Tibial artery (tissue), 4 donors: Measurements from ENCODE around the gene FLCN.
"Not testable (repeated sequence)": the region's sequence is repeated elsewhere in the genome, so short reads cannot be mapped to it uniquely, and the experiment has no call there.

Source experiments
- DNase-seq, 2 donors: peaks; one replicate each; pipeline ENCODE4 v3.0.0-alpha.2; 2019
- H3K27ac ChIP-seq, 2 donors: fragments of 200-600 bp; sonication (generic) in 1 of 2; 1 replicate in 1 of 2; 2 replicates in 1 of 2; pipeline ENCODE4 v1.5.1; 2018 to 2019; ENCODE audit warnings: mild to moderate bottlenecking in 1 of 2
- H3K27me3 ChIP-seq, 2 donors: fragments of 200-600 bp; sonication (generic) in 1 of 2; one replicate each; pipeline versions ENCODE4 v1.5.1 to v1.6.0; 2016 to 2019
- H3K36me3 ChIP-seq, 3 donors: fragments of 200-600 bp; sonication (generic) in 2 of 3; one replicate each; pipeline ENCODE4 v1.5.1; 2016 to 2019; ENCODE audit warnings: mild to moderate bottlenecking in 2 of 3
- H3K4me1 ChIP-seq, 4 donors: fragments of 200-600 bp; sonication (generic) in 2 of 4; 1 replicate in 3 of 4; 2 replicates in 1 of 4; pipeline ENCODE4 v1.5.1; 2016 to 2019
- H3K4me3 ChIP-seq, 2 donors: fragments of 200-600 bp; sonication (generic) in 1 of 2; 1 replicate in 1 of 2; 2 replicates in 1 of 2; pipeline ENCODE4 v1.5.1; 2018 to 2019; ENCODE audit warnings: mild to moderate bottlenecking in 2 of 2
- H3K9me3 ChIP-seq, 3 donors: fragments of 200-600 bp; sonication (generic) in 1 of 3; one replicate each; pipeline ENCODE4 v1.5.1; 2016 to 2019
- intact Hi-C: fragments of 100-400 bp; cut with DNase I; formaldehyde crosslinking; loops from one replicate; pipeline ENCODE4 v1.15.0; 2023; ENCODE audit warnings: low total_unique reads
- TF ChIP-seq, protein P1 (sequence below), 2 experiments: fragments of 200-600 bp in 1 of 2; fragments of 450-650 bp in 1 of 2; IDR thresholded peaks; one replicate each; pipeline ENCODE4 v1.5.1; 2017 to 2019; ENCODE audit warnings: antibody characterized with exemption in 2 of 2, mild to moderate bottlenecking in 1 of 2, moderate library complexity in 1 of 2

FLCN gene

DNA sequence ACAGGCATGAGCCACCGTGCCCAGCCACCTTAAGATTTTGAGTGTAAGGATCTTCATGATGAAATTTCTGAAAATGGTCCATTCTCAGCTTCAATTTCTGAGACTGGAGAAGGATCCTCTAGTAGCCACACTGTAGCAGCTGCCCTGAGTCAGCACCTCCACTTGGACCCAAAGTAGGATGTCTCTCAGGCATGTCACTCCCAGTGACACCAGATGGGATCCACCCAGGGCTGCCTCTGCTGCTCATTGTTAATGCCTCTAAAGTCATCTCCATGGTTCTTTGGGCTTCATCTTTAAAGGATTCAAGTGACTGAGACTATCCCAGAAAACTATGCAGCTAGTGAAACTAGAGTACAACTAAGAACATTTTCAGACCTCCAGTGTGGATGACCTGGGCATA is 38.7 kb downstream of the FLCN start:
- intact Hi-C loops = no loop called here
- TF ChIP-seq, protein P1, sequence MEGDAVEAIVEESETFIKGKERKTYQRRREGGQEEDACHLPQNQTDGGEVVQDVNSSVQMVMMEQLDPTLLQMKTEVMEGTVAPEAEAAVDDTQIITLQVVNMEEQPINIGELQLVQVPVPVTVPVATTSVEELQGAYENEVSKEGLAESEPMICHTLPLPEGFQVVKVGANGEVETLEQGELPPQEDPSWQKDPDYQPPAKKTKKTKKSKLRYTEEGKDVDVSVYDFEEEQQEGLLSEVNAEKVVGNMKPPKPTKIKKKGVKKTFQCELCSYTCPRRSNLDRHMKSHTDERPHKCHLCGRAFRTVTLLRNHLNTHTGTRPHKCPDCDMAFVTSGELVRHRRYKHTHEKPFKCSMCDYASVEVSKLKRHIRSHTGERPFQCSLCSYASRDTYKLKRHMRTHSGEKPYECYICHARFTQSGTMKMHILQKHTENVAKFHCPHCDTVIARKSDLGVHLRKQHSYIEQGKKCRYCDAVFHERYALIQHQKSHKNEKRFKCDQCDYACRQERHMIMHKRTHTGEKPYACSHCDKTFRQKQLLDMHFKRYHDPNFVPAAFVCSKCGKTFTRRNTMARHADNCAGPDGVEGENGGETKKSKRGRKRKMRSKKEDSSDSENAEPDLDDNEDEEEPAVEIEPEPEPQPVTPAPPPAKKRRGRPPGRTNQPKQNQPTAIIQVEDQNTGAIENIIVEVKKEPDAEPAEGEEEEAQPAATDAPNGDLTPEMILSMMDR (IDR thresholded peaks at IDR 0.05) = no peak
- H3K27me3 ChIP-seq = no peaks in the 10 kb centered on the region
- H3K36me3 ChIP-seq = peaks cover 0 to 11% (median 0%) of the 10 kb centered on the region in 3 donors
- H3K9me3 ChIP-seq = no peaks in the 10 kb centered on the region
- H3K4me1 ChIP-seq = peaks cover 0 to 7% (median 4%) of the 10 kb centered on the region in 4 donors
- DNase-seq = no peak
- H3K4me3 ChIP-seq = no peak overlapping the region
- no peak overlapping the region for H3K27ac ChIP-seq

DNA sequence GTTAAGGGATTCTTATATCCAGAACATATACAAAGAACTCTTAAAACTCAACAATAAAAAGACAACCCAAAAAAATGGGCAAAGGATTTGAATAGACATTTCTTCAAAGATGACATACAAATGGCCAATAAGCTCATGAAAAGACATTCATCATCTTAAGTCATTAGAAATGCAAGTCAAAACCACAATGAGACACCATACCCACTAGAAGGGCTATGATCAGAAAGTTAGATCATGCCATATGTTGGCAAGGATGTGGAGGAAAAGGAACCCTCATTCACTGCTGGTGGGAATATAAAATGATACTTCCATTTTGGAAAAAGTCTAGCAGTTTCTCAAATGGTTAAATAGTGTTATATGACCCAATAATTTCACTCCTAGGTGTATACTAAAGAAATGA is 40.2 kb downstream of the FLCN start:
- Histone ChIP-seq H3K4me3 (no peak overlapping the region), H3K36me3 (peaks cover 0 to 7% (median 0%) of the 10 kb centered on the region in 3 donors), H3K9me3 (no peaks in the 10 kb centered on the region), H3K27me3 (no peaks in the 10 kb centered on the region), H3K27ac (no peak overlapping the region), H3K4me1 (peaks cover 0 to 7% (median 4%) of the 10 kb centered on the region in 4 donors)
- TF ChIP-seq, protein P1 (IDR thresholded peaks at IDR 0.05) = no peak
- DNase-seq = no peak
- intact Hi-C loops = no loop called here

DNA sequence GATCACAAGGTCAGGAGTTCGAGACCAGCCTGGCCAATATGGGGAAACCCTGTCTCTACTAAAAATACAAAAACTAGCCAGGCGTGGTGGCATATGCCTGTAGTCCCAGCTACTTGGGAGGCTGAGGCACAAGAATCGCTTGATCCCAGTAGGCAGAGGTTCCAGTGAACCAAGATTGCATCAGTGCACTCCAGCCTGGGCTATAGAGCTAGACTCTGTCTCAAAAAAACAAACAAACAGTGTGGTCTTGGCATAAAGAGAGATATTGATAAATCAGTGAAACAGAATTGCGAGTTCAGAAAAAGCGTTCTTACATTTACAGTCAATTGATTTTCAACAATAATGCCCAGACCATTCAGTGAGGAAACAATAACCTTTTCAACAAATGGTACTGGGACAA is 41.5 kb downstream of the FLCN start:
- H3K9me3 ChIP-seq, H3K4me3 ChIP-seq, H3K27me3 ChIP-seq, intact Hi-C loops, H3K27ac ChIP-seq, H3K36me3 ChIP-seq, DNase-seq: not testable (repeated sequence)
- peaks cover 0 to 20% (median 10%) of the 10 kb centered on the region in 4 donors for H3K4me1 ChIP-seq

DNA sequence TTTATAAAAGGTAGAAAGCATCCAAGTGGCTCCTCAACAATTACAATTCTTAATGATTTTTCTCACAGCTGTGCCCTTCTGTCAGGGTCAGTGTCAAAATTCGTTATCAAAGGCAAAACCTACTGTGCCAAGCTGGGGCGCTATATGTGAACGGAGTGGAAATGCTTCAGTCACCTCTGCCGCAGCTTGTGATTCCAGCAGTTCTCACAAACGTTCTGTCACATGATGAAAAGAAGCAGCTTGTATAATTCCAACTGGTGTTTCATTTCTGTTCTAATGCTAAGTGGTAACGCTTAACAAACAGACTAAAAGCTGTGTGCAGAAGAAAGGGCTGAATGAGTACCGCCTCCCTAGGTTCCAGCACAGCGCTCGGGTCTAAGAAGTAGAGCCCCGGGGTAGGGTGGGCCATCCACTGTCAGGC is 45.0 kb downstream of the FLCN start:
- TF ChIP-seq, protein P1 (IDR thresholded peaks at IDR 0.05) = no peak
- peak overlapping the region; percentile 63 to 66 for H3K27ac ChIP-seq
- intact Hi-C loops = no loop called here
- no peaks in the 10 kb centered on the region for H3K27me3 ChIP-seq
- peaks cover 17 to 30% (median 29%) of the 10 kb centered on the region in 3 donors for H3K36me3 ChIP-seq
- no peak overlapping the region for H3K4me3 ChIP-seq
- H3K9me3 ChIP-seq = no peaks in the 10 kb centered on the region
- peaks cover 0 to 34% (median 20%) of the 10 kb centered on the region in 4 donors for H3K4me1 ChIP-seq
- no peak for DNase-seq

DNA sequence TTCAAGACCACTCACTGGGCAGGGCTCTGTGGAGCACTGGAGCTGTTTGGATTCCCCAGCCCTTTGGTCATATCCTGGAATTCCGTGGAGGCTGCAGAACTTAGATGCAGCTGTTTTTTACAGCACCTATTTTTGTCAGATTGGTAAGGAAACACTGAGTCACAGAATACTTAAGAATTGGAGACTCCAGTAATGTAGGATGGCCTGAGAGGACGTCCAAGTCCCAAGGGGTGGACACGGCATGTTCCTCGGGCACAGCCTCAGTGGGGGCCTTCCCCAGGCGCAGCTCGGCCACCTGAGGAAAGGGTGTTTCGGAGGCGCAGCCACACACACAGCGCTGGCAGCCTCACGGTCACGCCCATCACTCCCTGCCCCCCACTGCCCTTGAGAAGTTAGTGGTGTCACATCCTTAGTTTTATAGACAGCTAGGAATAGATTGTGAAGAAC is 45.6 kb downstream of the FLCN start:
- intact Hi-C loops = no loop called here
- H3K4me3 ChIP-seq = no peak overlapping the region
- H3K27ac ChIP-seq = peak overlapping the region; percentile 63 to 66
- DNase-seq = peak in 1 of 2 donors; percentile 76
- no peaks in the 10 kb centered on the region for H3K27me3 ChIP-seq
- no peaks in the 10 kb centered on the region for H3K9me3 ChIP-seq
- H3K36me3 ChIP-seq = peaks cover 17 to 36% (median 29%) of the 10 kb centered on the region in 3 donors
- H3K4me1 ChIP-seq = peaks cover 0 to 34% (median 23%) of the 10 kb centered on the region in 4 donors
- TF ChIP-seq, protein P1 (IDR thresholded peaks at IDR 0.05) = no peak

DNA sequence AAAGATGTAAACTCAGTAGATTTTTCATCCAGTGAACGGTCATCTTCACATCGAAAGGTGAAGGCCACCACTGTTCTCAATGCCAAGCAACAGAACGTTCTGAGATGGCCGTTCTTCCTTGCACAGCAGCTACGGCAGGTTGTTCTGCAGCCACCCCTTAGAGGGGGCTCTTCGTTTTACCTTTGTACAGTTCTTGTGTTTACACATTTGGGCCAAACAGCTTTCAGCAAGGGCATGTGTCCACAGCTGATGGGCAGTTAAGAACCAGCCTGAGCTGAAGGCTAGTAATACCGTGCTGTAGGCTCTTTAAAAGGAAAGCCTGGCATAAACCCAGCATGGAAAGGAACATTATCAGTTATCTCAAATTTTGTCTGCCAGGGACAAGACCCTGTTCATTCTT is 46.8 kb downstream of the FLCN start:
- TF ChIP-seq, protein P1 (IDR thresholded peaks at IDR 0.05) = no peak
- Histone ChIP-seq H3K36me3 (peaks cover 22 to 39% (median 36%) of the 10 kb centered on the region in 3 donors), H3K27ac (peak overlapping the region; percentile 10 to 66), H3K27me3 (no peaks in the 10 kb centered on the region), H3K9me3 (no peaks in the 10 kb centered on the region), H3K4me3 (no peak overlapping the region), H3K4me1 (peaks cover 0 to 34% (median 25%) of the 10 kb centered on the region in 4 donors)
- no peak for DNase-seq
- intact Hi-C loops = no loop called here
